ENCODE results near the gene GSTA2.
A peak's percentile ranks its signal among the peaks of the same experiment; 100 is the strongest.
"Not testable (repeated sequence)": the region's sequence is repeated elsewhere in the genome, so short reads cannot be mapped to it uniquely, and the experiment has no call there.

GSTA2 gene

GRCh38 chr6:52763322-52763916 lies at the start of gene GSTA2:
Gene GSTA2, minus strand, starts transcription at chr6:52763475. Its CDS starts 5,528 bp downstream, at chr6:52757947.
- H3K4me3 ChIP-seq (ENCODE audit: low read depth, low read length): not testable (repeated sequence)
- DNase-seq (ENCODE audit: low read depth): peak; percentile 10

- not testable (repeated sequence) for H3K4me3 ChIP-seq (ENCODE audit: low read depth, low read length); DNase-seq (ENCODE audit: low read depth)
These were observed 46.5 kb upstream of the GSTA2 start for GRCh38 chr6:52809777-52810176.

GRCh38 chr6:52808660-52809059 lies 45.4 kb upstream of the GSTA2 start:
- no peak overlapping the region for H3K4me3 ChIP-seq (ENCODE audit: low read depth, low read length)
- no peak for DNase-seq (ENCODE audit: low read depth)
- no peak for TF ChIP-seq CTCF (IDR thresholded peaks at IDR 0.05; ENCODE audit: low read depth, low read length)
- TF ChIP-seq MAX (IDR thresholded peaks at IDR 0.05; ENCODE audit: low read depth, low read length): no peak
- no peak for TF ChIP-seq MYC (IDR thresholded peaks at IDR 0.05; ENCODE audit: low read depth, low read length)
- TF ChIP-seq POLR2A (IDR thresholded peaks at IDR 0.05; ENCODE audit: extremely low read depth, insufficient read length): no peak

GRCh38 chr6:52803668-52804255 lies 40.5 kb upstream of the GSTA2 start, which contains the start of gene GSTA1:
Gene GSTA1, minus strand, starts transcription at chr6:52803816. Its CDS starts 4,549 bp downstream, at chr6:52799267.
- H3K4me3 ChIP-seq (ENCODE audit: low read depth, low read length); DNase-seq (ENCODE audit: low read depth): not testable (repeated sequence)

GRCh38 chr6:52802806-52803205 lies 39.5 kb upstream of the GSTA2 start:
- TF ChIP-seq MYC (IDR thresholded peaks at IDR 0.05; ENCODE audit: low read depth, low read length): no peak
- TF ChIP-seq MAX (IDR thresholded peaks at IDR 0.05; ENCODE audit: low read depth, low read length): no peak
- no peak for TF ChIP-seq POLR2A (IDR thresholded peaks at IDR 0.05; ENCODE audit: extremely low read depth, insufficient read length)
- no peak for TF ChIP-seq CTCF (IDR thresholded peaks at IDR 0.05; ENCODE audit: low read depth, low read length)
- no peak overlapping the region for H3K4me3 ChIP-seq (ENCODE audit: low read depth, low read length)
- DNase-seq (ENCODE audit: low read depth): no peak

GRCh38 chr6:52801188-52801841 lies 38.0 kb upstream of the GSTA2 start:
- no peak for DNase-seq (ENCODE audit: low read depth)
- TF ChIP-seq MYC (IDR thresholded peaks at IDR 0.05; ENCODE audit: low read depth, low read length) (no peak), CTCF (IDR thresholded peaks at IDR 0.05; ENCODE audit: low read depth, low read length) (no peak), POLR2A (IDR thresholded peaks at IDR 0.05; ENCODE audit: extremely low read depth, insufficient read length) (no peak), MAX (IDR thresholded peaks at IDR 0.05; ENCODE audit: low read depth, low read length) (no peak)
- no peak overlapping the region for H3K4me3 ChIP-seq (ENCODE audit: low read depth, low read length)

GRCh38 chr6:52799272-52799671 lies 36.0 kb upstream of the GSTA2 start:
- H3K4me3 ChIP-seq (ENCODE audit: low read depth, low read length); DNase-seq (ENCODE audit: low read depth): not testable (repeated sequence)

GRCh38 chr6:52794366-52794765 lies 31.1 kb upstream of the GSTA2 start:
- not testable (repeated sequence) for DNase-seq (ENCODE audit: low read depth)

More at GRCh38 chr6:52794366-52794765, 31.1 kb upstream of the GSTA2 start:
- H3K4me3 ChIP-seq (ENCODE audit: low read depth, low read length): not testable (repeated sequence)
